GM21529 (cell line): ENCODE data around the gene TRIM29.

ENCODE experiments used
- ATAC-seq: cut with Tn5 transposase; IDR thresholded peaks from one replicate; pipeline ENCODE4 v1.9.1; 2021; ENCODE audit not compliant: unreplicated experiment

The TRIM29 gene

DNA sequence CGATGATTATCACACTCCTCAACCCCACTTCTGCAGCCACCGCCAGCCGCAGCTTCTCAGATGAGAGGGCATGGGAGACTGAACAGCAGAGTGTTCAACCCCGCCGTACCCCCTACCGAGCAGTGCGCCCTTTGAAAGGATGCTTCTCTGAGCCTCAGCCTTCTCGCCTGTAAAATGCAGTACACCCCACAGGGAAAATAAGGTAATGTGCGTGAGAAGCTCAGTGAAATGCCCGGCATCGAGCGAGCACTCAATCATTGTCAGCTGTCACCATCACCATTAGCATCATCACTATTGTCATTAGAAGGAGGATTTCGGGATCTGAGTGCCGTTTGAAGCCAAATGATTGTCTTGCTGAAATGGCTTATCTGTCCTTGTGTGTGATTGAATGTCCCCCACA lies 13.6 kb downstream of the TRIM29 start:
- ATAC-seq = no peak

DNA sequence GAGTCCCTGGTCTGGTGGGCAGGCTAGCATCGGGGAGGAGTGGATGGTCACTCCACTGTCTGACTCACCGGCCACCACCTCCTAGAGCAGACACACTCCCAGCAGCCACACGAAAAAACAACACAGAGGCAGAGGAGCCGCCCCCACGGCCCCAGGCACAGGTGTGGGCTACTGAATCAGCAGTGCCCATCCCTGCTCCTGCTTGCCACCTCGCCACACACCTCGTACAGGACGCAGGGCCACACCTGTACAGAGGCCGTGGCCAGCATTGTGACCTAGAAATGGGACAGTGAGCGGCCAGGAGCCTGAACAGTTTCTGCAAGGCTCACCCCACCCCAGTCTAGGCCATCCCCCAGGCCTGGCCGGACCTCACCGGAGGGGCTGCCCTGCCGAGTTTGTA lies 14.0 kb downstream of the TRIM29 start:
- no peak for ATAC-seq

- ATAC-seq = no peak
These were observed 14.8 kb downstream of the TRIM29 start for GRCh38 chr11:120122924-120123683.

DNA sequence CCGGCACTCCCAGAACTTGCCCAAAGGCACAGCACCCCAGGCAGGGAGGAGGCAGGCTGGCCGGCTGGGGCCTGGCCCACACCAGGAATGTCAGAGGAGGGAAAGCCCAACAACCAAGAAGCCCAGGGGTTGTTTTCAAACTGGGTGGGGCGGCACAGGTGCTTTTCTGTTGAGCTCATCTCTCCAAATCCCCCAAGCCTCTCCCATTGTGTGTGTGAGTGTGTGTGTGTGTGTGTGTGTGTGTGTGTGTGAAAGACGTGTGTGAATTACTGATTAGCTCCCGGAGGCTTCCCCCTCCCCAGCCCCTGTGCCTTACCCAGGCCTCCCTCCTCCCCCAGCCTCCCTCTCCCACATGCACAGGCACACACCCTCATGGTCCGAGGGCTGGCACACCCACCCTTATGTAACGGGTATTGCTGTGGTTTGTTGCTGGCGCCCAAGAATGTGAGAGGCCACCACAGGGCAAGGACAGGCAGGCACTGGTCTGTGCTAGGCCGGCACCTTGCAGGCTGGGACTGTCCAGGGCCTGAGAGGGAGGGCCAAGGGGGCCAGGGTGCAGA lies 15.9 kb downstream of the TRIM29 start:
- no peak for ATAC-seq

DNA sequence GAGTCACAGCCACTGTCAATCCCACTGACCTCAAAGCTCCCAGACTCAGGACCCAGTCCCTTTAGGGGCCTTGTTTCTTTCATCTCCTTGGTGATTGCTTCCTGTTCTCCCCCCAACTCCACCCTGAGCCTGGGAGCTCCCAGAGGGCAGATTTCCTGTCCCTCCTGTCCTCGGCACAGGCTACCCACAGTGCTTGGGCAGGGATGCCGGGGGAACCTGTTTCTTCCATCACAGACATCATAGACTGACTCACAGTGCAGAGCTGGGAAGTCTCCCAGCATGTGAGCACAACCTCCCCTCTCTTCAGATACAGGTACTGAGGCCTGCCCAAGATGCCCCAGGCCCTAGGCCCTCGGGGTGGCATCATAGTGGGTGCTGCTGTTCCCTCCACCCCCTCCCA lies 16.6 kb downstream of the TRIM29 start:
- no peak for ATAC-seq

GRCh38 chr11:120120805-120121335 lies 17.0 kb downstream of the TRIM29 start:
- no peak for ATAC-seq

DNA sequence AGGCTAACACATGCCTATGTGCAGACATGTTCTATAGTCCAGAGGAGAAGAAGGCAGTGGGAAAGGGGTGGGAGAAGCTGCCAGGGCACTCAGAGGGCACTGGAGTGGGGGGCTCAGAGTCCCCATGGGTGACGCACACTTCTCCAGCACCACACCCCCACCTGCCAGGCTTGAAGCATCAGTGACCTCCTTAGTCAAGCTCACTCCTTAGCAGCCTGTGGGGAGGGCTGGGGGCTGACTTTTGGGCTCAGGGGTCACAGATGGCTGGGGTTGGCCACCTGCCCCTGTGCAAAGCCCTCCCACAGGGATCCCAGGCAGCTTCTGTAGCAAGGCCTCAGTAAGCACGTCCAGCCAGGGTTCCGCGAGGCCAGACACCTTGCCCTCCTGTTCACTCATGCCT lies 18.8 kb downstream of the TRIM29 start:
- no peak for ATAC-seq

GRCh38 chr11:120117991-120118390 lies 19.9 kb downstream of the TRIM29 start:
- ATAC-seq = no peak

DNA sequence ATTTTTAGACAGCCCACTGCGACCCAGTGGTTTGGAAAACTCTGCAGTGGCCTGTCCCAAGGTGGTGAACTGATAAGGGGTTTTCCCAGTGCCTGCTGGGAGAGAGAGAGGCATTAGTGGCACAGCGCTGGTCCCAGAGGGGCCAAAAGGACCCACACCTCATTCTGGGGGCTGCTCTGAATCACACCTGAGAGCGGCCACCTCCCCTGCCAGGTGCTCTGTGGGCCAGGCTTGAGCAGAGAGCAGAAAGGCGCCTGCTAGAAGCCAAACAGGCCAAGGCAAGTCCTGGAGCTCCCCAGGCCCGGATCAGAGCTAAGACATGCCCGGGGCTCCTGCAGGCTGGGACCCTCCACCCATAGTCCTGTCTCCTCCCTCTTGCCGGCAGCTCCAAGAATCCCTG lies 20.9 kb downstream of the TRIM29 start:
- ATAC-seq = no peak

- no peak for ATAC-seq
These were observed 22.5 kb downstream of the TRIM29 start for GRCh38 chr11:120115272-120116000.

- ATAC-seq = no peak
These were observed 25.6 kb downstream of the TRIM29 start for GRCh38 chr11:120112174-120112796.

DNA sequence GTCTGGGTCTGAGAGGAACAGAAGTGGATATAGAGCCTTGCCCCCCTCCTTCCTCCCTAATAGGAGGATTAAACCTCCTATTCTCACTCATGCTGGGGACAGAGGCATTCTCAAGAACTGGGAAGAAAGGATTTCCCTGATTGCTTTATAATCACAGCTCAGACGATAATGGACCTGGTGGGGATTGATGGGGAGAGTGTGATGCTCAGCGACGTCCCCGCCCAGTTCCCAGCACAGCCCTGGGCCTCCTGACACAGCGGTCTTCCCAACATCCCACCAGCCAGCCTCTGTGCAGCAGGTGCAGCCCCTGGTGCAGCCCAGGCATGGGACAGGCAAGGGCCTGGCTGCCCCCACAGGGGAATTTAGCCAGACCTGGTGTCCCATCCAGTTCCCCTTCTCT lies 28.4 kb downstream of the TRIM29 start:
- ATAC-seq = no peak

DNA sequence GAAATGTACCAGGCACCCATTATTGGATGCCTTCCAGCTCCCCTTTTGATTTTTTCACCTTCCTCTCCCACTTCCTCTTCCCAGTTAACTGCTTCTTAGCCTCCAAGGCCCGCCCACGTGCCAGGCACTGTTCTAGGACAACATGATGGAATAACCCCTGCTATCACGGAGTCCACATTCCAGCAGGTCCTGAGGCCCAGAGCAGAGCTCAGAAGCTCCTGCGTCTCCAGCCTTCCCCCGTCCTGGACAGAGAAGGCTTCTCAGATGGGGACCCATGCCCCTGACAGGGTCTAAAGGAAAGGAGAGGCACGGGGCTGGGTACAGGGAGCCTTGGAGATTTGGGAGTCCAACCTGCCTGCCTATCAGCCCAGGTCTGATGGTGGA lies 29.1 kb downstream of the TRIM29 start:
- ATAC-seq = no peak

- ATAC-seq = no peak
These were observed 29.6 kb downstream of the TRIM29 start for GRCh38 chr11:120108154-120108784.

GRCh38 chr11:120107692-120108091 lies 30.2 kb downstream of the TRIM29 start:
- no peak for ATAC-seq

- ATAC-seq = no peak
These were observed 31.4 kb downstream of the TRIM29 start for GRCh38 chr11:120106354-120107150.

GRCh38 chr11:120105576-120105975 lies 32.3 kb downstream of the TRIM29 start:
- ATAC-seq = no peak

- ATAC-seq = no peak
These were observed 33.8 kb downstream of the TRIM29 start for GRCh38 chr11:120104041-120104565.

DNA sequence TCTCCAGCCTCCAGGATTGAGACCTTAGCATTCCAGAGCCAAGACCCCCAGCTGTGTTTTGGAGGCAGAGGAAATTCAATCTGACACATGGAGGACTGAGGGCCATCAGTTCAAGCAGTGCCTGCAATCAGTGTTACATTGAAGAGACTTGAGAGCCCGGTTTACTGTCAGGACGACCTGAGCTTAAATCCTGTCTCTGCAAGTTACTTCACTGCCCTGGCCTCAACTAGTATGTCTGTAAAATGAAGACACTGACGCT lies 35.1 kb downstream of the TRIM29 start:
- no peak for ATAC-seq
